Left ventricle myocardium inferior (tissue), 1 donor: Measurements from ENCODE around the gene SLC38A3. TPM values are rescaled to one million over a fixed set of nuclear protein-coding genes. Genes with fewer than 3 reads are reported as not detected.

ENCODE experiments used
- DNase-seq: peaks from one replicate; pipeline ENCODE4 v3.0.0-alpha.2; 2020
- H3K27ac ChIP-seq: fragments of 200-600 bp; replicated peaks from 2 replicates; pipeline ENCODE4 v1.8.0; 2021
- H3K27me3 ChIP-seq: fragments of 200-600 bp; 2 replicates; pipeline ENCODE4 v1.8.0; 2021; ENCODE audit warnings: low read depth
- H3K36me3 ChIP-seq: fragments of 200-600 bp; 2 replicates; pipeline ENCODE4 v1.8.0; 2021
- H3K4me1 ChIP-seq: fragments of 200-600 bp; 2 replicates; pipeline ENCODE4 v1.8.0; 2021
- H3K4me3 ChIP-seq: fragments of 200-600 bp; 2 replicates; pipeline ENCODE4 v1.8.0; 2021; ENCODE audit warnings: mild to moderate bottlenecking, moderate library complexity
- H3K9me3 ChIP-seq: fragments of 200-600 bp; replicated peaks from 2 replicates; pipeline ENCODE4 v1.8.0; 2021
- intact Hi-C: fragments of 100-400 bp; cut with micrococcal nuclease; formaldehyde crosslinking; loops from one replicate; pipeline ENCODE4 v1.11.0; 2022
- total RNA-seq: library from RNA; stranded (reverse); fragmentation: NEBNext Ultra II Directional; extraction: Animal tissue kit (Norgen Biotek cat#: 25700); gene quantifications from one replicate; pipeline ENCODE4 v1.2.1, GENCODE V29; 2021
- TF ChIP-seq, protein P1 (sequence below): fragments of 200-600 bp; IDR thresholded peaks from 2 replicates; pipeline ENCODE4 v1.8.0; 2021; ENCODE audit warnings: antibody characterized with exemption, mild to moderate bottlenecking, borderline replicate concordance
- donor health status: DM: no; HTN: yes; CAD: no; lungs with severe emphysema.

The SLC38A3 gene
- total RNA-seq, 1 donor from 2014 or later, result 10.4 TPM

DNA sequence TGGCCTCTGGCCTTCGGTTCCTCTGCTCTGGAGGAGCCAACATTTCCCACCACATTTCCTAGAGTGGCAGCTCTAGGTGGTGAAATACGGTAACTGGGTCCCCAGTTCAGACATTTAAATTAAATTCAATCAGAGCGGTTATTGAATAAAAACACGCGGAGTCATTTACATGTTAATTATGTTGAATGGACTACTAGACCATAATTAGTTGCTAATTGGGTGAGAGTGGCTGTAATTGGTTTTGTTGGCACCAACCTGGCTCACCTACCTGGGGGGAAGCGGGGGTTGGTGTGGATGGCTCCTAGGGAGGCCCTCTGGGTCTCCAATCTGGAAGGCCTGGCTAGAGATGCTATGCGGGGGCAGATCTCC lies 37.2 kb upstream of the SLC38A3 start:
- intact Hi-C loops, result no loop called here
- no peaks in the 10 kb centered on the region for H3K27me3 ChIP-seq
- no peaks in the 10 kb centered on the region for H3K9me3 ChIP-seq
- peak overlapping the region; percentile 88 for H3K27ac ChIP-seq
- DNase-seq, result no peak
- no peak overlapping the region for H3K4me3 ChIP-seq
- H3K4me1 ChIP-seq, result peaks cover 100% of the 10 kb centered on the region
- TF ChIP-seq, protein P1, sequence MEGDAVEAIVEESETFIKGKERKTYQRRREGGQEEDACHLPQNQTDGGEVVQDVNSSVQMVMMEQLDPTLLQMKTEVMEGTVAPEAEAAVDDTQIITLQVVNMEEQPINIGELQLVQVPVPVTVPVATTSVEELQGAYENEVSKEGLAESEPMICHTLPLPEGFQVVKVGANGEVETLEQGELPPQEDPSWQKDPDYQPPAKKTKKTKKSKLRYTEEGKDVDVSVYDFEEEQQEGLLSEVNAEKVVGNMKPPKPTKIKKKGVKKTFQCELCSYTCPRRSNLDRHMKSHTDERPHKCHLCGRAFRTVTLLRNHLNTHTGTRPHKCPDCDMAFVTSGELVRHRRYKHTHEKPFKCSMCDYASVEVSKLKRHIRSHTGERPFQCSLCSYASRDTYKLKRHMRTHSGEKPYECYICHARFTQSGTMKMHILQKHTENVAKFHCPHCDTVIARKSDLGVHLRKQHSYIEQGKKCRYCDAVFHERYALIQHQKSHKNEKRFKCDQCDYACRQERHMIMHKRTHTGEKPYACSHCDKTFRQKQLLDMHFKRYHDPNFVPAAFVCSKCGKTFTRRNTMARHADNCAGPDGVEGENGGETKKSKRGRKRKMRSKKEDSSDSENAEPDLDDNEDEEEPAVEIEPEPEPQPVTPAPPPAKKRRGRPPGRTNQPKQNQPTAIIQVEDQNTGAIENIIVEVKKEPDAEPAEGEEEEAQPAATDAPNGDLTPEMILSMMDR, result no peak
- no peaks in the 10 kb centered on the region for H3K36me3 ChIP-seq

GRCh38 chr3:50168388-50168787 lies 36.7 kb upstream of the SLC38A3 start:
- Histone ChIP-seq H3K4me3 (no peak overlapping the region), H3K27ac (peak overlapping the region; percentile 88), H3K4me1 (peaks cover 98% of the 10 kb centered on the region), H3K9me3 (no peaks in the 10 kb centered on the region), H3K36me3 (no peaks in the 10 kb centered on the region), H3K27me3 (no peaks in the 10 kb centered on the region)
- intact Hi-C loops, result no loop called here
- TF ChIP-seq, protein P1, result no peak
- DNase-seq, result peak; percentile 41

- H3K9me3 ChIP-seq, result no peaks in the 10 kb centered on the region
- intact Hi-C loops, result no loop called here
- peak overlapping the region; percentile 88 for H3K27ac ChIP-seq
- H3K4me1 ChIP-seq, result peaks cover 94% of the 10 kb centered on the region
- no peaks in the 10 kb centered on the region for H3K27me3 ChIP-seq
- TF ChIP-seq, protein P1, result no peak
- no peak for DNase-seq
- H3K4me3 ChIP-seq, result no peak overlapping the region
- H3K36me3 ChIP-seq, result peaks cover 2% of the 10 kb centered on the region
Observed at GRCh38 chr3:50168791-50169190, 36.3 kb upstream of the SLC38A3 start.

DNA sequence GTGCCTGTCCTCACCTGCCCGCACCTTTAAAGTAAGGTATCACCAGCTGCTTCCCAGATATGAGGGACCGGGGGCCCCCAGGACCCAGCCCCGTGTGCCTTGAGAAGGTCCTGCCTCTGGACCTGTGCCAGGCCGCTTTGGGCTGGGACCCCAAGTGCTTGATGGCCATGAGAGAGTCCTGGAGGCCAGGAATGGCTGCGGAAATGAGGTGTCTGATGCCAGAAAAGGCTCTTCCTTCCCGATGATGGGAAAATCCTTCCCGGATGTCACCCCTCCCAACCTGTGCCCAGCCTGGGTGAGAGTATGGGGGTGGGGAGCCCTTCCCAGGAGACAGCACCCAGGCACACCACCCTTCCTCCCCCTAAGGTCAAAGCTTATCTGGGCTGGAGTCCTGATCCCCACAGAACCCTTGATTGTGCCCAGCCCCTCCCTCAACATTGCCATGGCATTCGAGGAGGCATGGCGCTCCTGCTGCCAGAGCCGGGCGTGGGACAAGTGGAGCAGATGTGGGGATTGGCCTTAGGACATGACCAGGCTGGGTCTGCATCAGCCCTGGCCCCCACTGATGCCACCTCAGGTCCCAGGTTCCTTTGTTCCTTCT lies 35.7 kb upstream of the SLC38A3 start:
- H3K36me3 ChIP-seq, result peaks cover 6% of the 10 kb centered on the region
- no peaks in the 10 kb centered on the region for H3K9me3 ChIP-seq
- TF ChIP-seq, protein P1, result no peak
- no peaks in the 10 kb centered on the region for H3K27me3 ChIP-seq
- peaks cover 89% of the 10 kb centered on the region for H3K4me1 ChIP-seq
- intact Hi-C loops, result no loop called here
- H3K27ac ChIP-seq, result peak overlapping the region; percentile 88
- DNase-seq, result no peak
- H3K4me3 ChIP-seq, result no peak overlapping the region

- Histone ChIP-seq H3K4me1 (peaks cover 84% of the 10 kb centered on the region), H3K27ac (peak overlapping the region; percentile 88), H3K9me3 (no peaks in the 10 kb centered on the region), H3K4me3 (no peak overlapping the region), H3K36me3 (peaks cover 6% of the 10 kb centered on the region), H3K27me3 (no peaks in the 10 kb centered on the region)
- no peak for DNase-seq
- intact Hi-C loops, result no loop called here
- TF ChIP-seq, protein P1, result no peak
Observed at GRCh38 chr3:50169858-50170257, 35.2 kb upstream of the SLC38A3 start.
